ENCODE measurements around the gene OPCML.

Gene OPCML

GRCh38 chr11:132763503-132763902, 768.8 kb downstream of the OPCML start:
- Mint-ChIP-seq H3K27me3 (ENCODE audit: low read depth, poor library complexity) (peaks cover 9% of the 10 kb centered on the region), H3K27ac (no peak overlapping the region), H3K9me3 (peaks cover 33% of the 10 kb centered on the region), H3K4me1 (no peaks in the 10 kb centered on the region), H3K4me3 (no peak overlapping the region), H3K36me3 (ENCODE audit: low read depth) (no peaks in the 10 kb centered on the region)
- TF ChIP-seq CTCF (IDR thresholded peaks at IDR 0.05) = no peak
- DNase-seq = no peak

GRCh38 chr11:132755934-132756333, 776.4 kb downstream of the OPCML start:
- no peak for DNase-seq
- Mint-ChIP-seq H3K9me3 (peaks cover 39% of the 10 kb centered on the region), H3K4me3 (no peak overlapping the region), H3K36me3 (ENCODE audit: low read depth) (no peaks in the 10 kb centered on the region), H3K27ac (no peak overlapping the region), H3K27me3 (ENCODE audit: low read depth, poor library complexity) (peaks cover 10% of the 10 kb centered on the region), H3K4me1 (peaks cover 12% of the 10 kb centered on the region)
- no peak for TF ChIP-seq CTCF (IDR thresholded peaks at IDR 0.05)

GRCh38 chr11:132751516-132752250, 780.6 kb downstream of the OPCML start:
- H3K9me3 Mint-ChIP-seq = peaks cover 4% of the 10 kb centered on the region
- peaks cover 6% of the 10 kb centered on the region for H3K27me3 Mint-ChIP-seq (ENCODE audit: low read depth, poor library complexity)
- H3K4me1 Mint-ChIP-seq = peaks cover 20% of the 10 kb centered on the region
- H3K27ac Mint-ChIP-seq = no peak overlapping the region
- TF ChIP-seq CTCF (IDR thresholded peaks at IDR 0.05) = no peak
- H3K36me3 Mint-ChIP-seq (ENCODE audit: low read depth) = no peaks in the 10 kb centered on the region
- no peak for DNase-seq
- H3K4me3 Mint-ChIP-seq = no peak overlapping the region

- Mint-ChIP-seq H3K36me3 (ENCODE audit: low read depth) (no peaks in the 10 kb centered on the region), H3K4me1 (peaks cover 8% of the 10 kb centered on the region), H3K27me3 (ENCODE audit: low read depth, poor library complexity) (peaks cover 6% of the 10 kb centered on the region), H3K27ac (no peak overlapping the region), H3K9me3 (no peaks in the 10 kb centered on the region), H3K4me3 (no peak overlapping the region)
- no peak for TF ChIP-seq CTCF (IDR thresholded peaks at IDR 0.05)
- DNase-seq = no peak
Observed at GRCh38 chr11:132746305-132746704, 786.0 kb downstream of the OPCML start.

- Mint-ChIP-seq H3K4me3 (no peak overlapping the region), H3K4me1 (peaks cover 8% of the 10 kb centered on the region), H3K36me3 (ENCODE audit: low read depth) (no peaks in the 10 kb centered on the region), H3K27ac (no peak overlapping the region), H3K9me3 (no peaks in the 10 kb centered on the region), H3K27me3 (ENCODE audit: low read depth, poor library complexity) (peaks cover 6% of the 10 kb centered on the region)
- TF ChIP-seq CTCF (IDR thresholded peaks at IDR 0.05) = no peak
- DNase-seq = no peak
Observed at GRCh38 chr11:132745306-132745705, 787.0 kb downstream of the OPCML start.

GRCh38 chr11:132744771-132745170, 787.5 kb downstream of the OPCML start:
- Mint-ChIP-seq H3K9me3 (no peaks in the 10 kb centered on the region), H3K4me1 (peaks cover 8% of the 10 kb centered on the region), H3K36me3 (ENCODE audit: low read depth) (no peaks in the 10 kb centered on the region), H3K4me3 (no peak overlapping the region), H3K27me3 (ENCODE audit: low read depth, poor library complexity) (peaks cover 6% of the 10 kb centered on the region), H3K27ac (no peak overlapping the region)
- no peak for TF ChIP-seq CTCF (IDR thresholded peaks at IDR 0.05)
- DNase-seq = no peak

Measured in nephron progenitor cell (in vitro differentiated cells).